HEK293 (cell line): Measurements from ENCODE around the gene KCNE3.

Source experiments
- CTCF ChIA-PET: fragments of 350-600 bp; formaldehyde crosslinking; extraction: SDS; loops from one replicate; lab custom pipeline; 2021; ENCODE audit warnings: antibody characterized with exemption; lab: Yijun Ruan, JAX
- POLR2A ChIA-PET: fragments of 300-600 bp; formaldehyde crosslinking; extraction: SDS; loops from one replicate; lab custom pipeline; 2020; ENCODE audit warnings: antibody characterized with exemption, inconsistent platforms; lab: Yijun Ruan, JAX
- H3K27ac ChIP-seq: fragments of 200-500 bp; sonication (Bioruptor generic); 2 replicates; pipeline ENCODE4 v1.5.1; 2014; ENCODE audit warnings: low read depth, low read length, control low read depth, inconsistent platforms; ENCODE audit errors: extremely low read depth
- H3K36me3 ChIP-seq, 2 experiments: fragments of 200-500 bp in 1 of 2; sonication (Bioruptor generic) in 1 of 2; 1 replicate in 1 of 2; 2 replicates in 1 of 2; pipeline ENCODE4 v1.5.1; 2014 to 2017; ENCODE audit warnings: inconsistent platforms in 2 of 2, low read length in 2 of 2; ENCODE audit not compliant: control insufficient read depth in 2 of 2, insufficient read depth in 1 of 2
- H3K4me1 ChIP-seq: fragments of 200-500 bp; sonication (Bioruptor generic); 2 replicates; pipeline ENCODE4 v1.5.1; 2014; ENCODE audit warnings: mild to moderate bottlenecking, low read length, inconsistent platforms; ENCODE audit not compliant: control insufficient read depth, insufficient read depth
- H3K4me3 ChIP-seq: 2 replicates; pipeline ENCODE4 v1.5.1; 2011; ENCODE audit warnings: low read depth, mild to moderate bottlenecking, control low read depth, low read length, moderate library complexity
- H3K9me3 ChIP-seq: fragments of 200-500 bp; sonication (Bioruptor generic); 2 replicates; pipeline ENCODE4 v1.5.1; 2014; ENCODE audit warnings: low read depth, low read length, inconsistent platforms; ENCODE audit not compliant: control insufficient read depth, insufficient read depth
- EGR2 ChIP-seq: fragments of 450-650 bp; formaldehyde crosslinking; IDR thresholded peaks from 2 replicates; pipeline ENCODE4 v1.5.1; 2016; ENCODE audit warnings: low read depth, missing biosample characterization, missing genetic modification characterization
- HOXD13 ChIP-seq: sonication (generic); formaldehyde crosslinking; IDR thresholded peaks from 2 replicates; pipeline ENCODE4 v1.8.0; 2022; ENCODE audit warnings: missing genetic modification reagents, borderline replicate concordance
- KLF10 ChIP-seq: fragments of 450-650 bp; IDR thresholded peaks from 2 replicates; pipeline ENCODE4 v1.5.1; 2018; ENCODE audit warnings: missing biosample characterization, mild to moderate bottlenecking, missing genetic modification characterization
- OSR2 ChIP-seq: fragments of 450-650 bp; formaldehyde crosslinking; IDR thresholded peaks from 2 replicates; pipeline ENCODE4 v1.5.1; 2016; ENCODE audit warnings: missing biosample characterization, missing genetic modification characterization
- OVOL3 ChIP-seq: fragments of 450-650 bp; formaldehyde crosslinking; IDR thresholded peaks from 2 replicates; pipeline ENCODE4 v1.5.1; 2016; ENCODE audit warnings: missing biosample characterization, missing genetic modification characterization
- RBAK ChIP-seq: fragments of 450-650 bp; formaldehyde crosslinking; IDR thresholded peaks from 2 replicates; pipeline ENCODE4 v1.5.1; 2016; ENCODE audit warnings: missing biosample characterization, missing genetic modification characterization
- SP7 ChIP-seq: fragments of 450-650 bp; formaldehyde crosslinking; IDR thresholded peaks from 2 replicates; pipeline ENCODE4 v1.5.1; 2016; ENCODE audit warnings: missing biosample characterization, missing genetic modification characterization
- ZFP69B ChIP-seq: fragments of 450-650 bp; formaldehyde crosslinking; IDR thresholded peaks from 2 replicates; pipeline ENCODE4 v1.5.1; 2016; ENCODE audit warnings: missing biosample characterization, missing genetic modification characterization
- ZNF138 ChIP-seq: fragments of 450-650 bp; formaldehyde crosslinking; IDR thresholded peaks from 2 replicates; pipeline ENCODE4 v1.5.1; 2016; ENCODE audit warnings: missing biosample characterization, missing genetic modification characterization, borderline replicate concordance
- ZNF202 ChIP-seq: fragments of 450-650 bp; formaldehyde crosslinking; IDR thresholded peaks from 2 replicates; pipeline ENCODE4 v1.5.1; 2016; ENCODE audit warnings: missing biosample characterization, missing genetic modification characterization, borderline replicate concordance
- ZNF324 ChIP-seq: fragments of 450-650 bp; formaldehyde crosslinking; IDR thresholded peaks from 2 replicates; pipeline ENCODE4 v1.5.1; 2016; ENCODE audit warnings: missing biosample characterization, missing genetic modification characterization
- ZNF394 ChIP-seq: fragments of 450-650 bp; formaldehyde crosslinking; IDR thresholded peaks from 2 replicates; pipeline ENCODE4 v1.5.1; 2016; ENCODE audit warnings: missing biosample characterization, missing genetic modification characterization, mild to moderate bottlenecking, moderate library complexity, borderline replicate concordance
- ZNF529 ChIP-seq: fragments of 450-650 bp; formaldehyde crosslinking; IDR thresholded peaks from 2 replicates; pipeline ENCODE4 v1.5.1; 2017; ENCODE audit warnings: missing genetic modification characterization, missing biosample characterization; ENCODE audit not compliant: insufficient replicate concordance
- ZNF544 ChIP-seq: fragments of 450-650 bp; formaldehyde crosslinking; IDR thresholded peaks from 2 replicates; pipeline ENCODE4 v1.5.0; 2017; ENCODE audit warnings: missing biosample characterization, missing genetic modification characterization
- ZNF571 ChIP-seq: fragments of 450-650 bp; formaldehyde crosslinking; IDR thresholded peaks from 2 replicates; pipeline ENCODE4 v1.5.0; 2017; ENCODE audit warnings: missing biosample characterization, missing genetic modification characterization
- ZNF626 ChIP-seq: fragments of 450-650 bp; sonication (Bioruptor Pico); formaldehyde crosslinking; IDR thresholded peaks from 2 replicates; pipeline ENCODE4 v1.5.1; 2018; ENCODE audit warnings: missing biosample characterization, missing genetic modification characterization, inconsistent platforms
- ZNF701 ChIP-seq: fragments of 450-650 bp; formaldehyde crosslinking; IDR thresholded peaks from 2 replicates; pipeline ENCODE4 v1.5.1; 2016; ENCODE audit warnings: missing biosample characterization, missing genetic modification characterization
- ZNF792 ChIP-seq: fragments of 450-650 bp; formaldehyde crosslinking; IDR thresholded peaks from 2 replicates; pipeline ENCODE4 v1.5.1; 2016; ENCODE audit warnings: missing biosample characterization, missing genetic modification characterization
- ZXDB ChIP-seq: fragments of 450-650 bp; formaldehyde crosslinking; IDR thresholded peaks from 2 replicates; pipeline ENCODE4 v1.5.1; 2016; ENCODE audit warnings: missing biosample characterization, missing genetic modification characterization
- TF ChIP-seq, protein P1 (sequence below): fragments of 450-650 bp; formaldehyde crosslinking; IDR thresholded peaks from 2 replicates; pipeline ENCODE4 v1.5.1; 2016; ENCODE audit warnings: missing biosample characterization, missing genetic modification characterization
- TF ChIP-seq, protein P2 (sequence below): fragments of 450-650 bp; formaldehyde crosslinking; conservative IDR thresholded peaks from 2 replicates; pipeline ENCODE4 v1.5.1; 2016; ENCODE audit warnings: low read depth, missing biosample characterization, missing genetic modification characterization
- TF ChIP-seq, protein P3 (sequence below): IDR thresholded peaks from 2 replicates; pipeline ENCODE4 v1.6.1; 2011; ENCODE audit warnings: mild to moderate bottlenecking, low read depth, low read length, borderline replicate concordance
- TF ChIP-seq, protein P4 (sequence below): fragments of 450-650 bp; formaldehyde crosslinking; IDR thresholded peaks from 2 replicates; pipeline ENCODE4 v1.5.1; 2016; ENCODE audit warnings: missing biosample characterization, missing genetic modification characterization

Gene KCNE3

DNA sequence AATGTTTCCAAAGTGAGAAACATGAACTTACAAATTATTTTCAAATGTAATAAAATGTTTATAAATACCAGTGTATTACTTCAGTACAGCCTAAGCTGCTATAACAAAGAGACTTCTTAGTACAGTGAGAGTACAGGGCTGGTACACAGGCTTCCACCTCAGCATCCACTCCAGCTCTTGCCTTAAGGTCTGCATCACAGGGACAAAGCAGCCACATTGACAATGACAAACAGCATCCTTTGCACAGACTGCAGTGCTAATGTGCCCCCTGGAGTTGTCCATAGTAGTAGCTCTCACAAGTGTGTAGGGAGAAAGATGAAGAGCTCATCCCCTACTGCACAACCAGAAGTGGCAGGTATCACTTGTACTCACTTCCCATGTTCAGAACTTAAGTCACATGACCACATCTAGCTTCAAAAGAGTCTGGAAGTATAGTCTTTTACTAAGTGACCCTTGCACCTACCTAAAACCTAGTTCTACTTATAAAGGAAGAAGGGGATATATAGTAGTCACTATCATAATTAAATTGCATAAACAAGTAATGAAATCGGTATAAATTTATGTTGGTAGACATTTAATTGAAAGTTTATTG lies 36.8 kb upstream of the KCNE3 start (continued):
- TF ChIP-seq, protein P1, sequence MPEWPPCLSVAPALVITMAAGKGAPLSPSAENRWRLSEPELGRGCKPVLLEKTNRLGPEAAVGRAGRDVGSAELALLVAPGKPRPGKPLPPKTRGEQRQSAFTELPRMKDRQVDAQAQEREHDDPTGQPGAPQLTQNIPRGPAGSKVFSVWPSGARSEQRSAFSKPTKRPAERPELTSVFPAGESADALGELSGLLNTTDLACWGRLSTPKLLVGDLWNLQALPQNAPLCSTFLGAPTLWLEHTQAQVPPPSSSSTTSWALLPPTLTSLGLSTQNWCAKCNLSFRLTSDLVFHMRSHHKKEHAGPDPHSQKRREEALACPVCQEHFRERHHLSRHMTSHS = no peak
- TF ChIP-seq ZNF792 (tag by site-specific recombination) (no peak), HOXD13 (no peak), ZNF394 (tag by site-specific recombination) (no peak), RBAK (no peak)
- TF ChIP-seq, protein P2, sequence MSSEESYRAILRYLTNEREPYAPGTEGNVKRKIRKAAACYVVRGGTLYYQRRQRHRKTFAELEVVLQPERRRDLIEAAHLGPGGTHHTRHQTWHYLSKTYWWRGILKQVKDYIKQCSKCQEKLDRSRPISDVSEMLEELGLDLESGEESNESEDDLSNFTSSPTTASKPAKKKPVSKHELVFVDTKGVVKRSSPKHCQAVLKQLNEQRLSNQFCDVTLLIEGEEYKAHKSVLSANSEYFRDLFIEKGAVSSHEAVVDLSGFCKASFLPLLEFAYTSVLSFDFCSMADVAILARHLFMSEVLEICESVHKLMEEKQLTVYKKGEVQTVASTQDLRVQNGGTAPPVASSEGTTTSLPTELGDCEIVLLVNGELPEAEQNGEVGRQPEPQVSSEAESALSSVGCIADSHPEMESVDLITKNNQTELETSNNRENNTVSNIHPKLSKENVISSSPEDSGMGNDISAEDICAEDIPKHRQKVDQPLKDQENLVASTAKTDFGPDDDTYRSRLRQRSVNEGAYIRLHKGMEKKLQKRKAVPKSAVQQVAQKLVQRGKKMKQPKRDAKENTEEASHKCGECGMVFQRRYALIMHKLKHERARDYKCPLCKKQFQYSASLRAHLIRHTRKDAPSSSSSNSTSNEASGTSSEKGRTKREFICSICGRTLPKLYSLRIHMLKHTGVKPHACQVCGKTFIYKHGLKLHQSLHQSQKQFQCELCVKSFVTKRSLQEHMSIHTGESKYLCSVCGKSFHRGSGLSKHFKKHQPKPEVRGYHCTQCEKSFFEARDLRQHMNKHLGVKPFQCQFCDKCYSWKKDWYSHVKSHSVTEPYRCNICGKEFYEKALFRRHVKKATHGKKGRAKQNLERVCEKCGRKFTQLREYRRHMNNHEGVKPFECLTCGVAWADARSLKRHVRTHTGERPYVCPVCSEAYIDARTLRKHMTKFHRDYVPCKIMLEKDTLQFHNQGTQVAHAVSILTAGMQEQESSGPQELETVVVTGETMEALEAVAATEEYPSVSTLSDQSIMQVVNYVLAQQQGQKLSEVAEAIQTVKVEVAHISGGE (tag by site-specific recombination) = no peak

DNA sequence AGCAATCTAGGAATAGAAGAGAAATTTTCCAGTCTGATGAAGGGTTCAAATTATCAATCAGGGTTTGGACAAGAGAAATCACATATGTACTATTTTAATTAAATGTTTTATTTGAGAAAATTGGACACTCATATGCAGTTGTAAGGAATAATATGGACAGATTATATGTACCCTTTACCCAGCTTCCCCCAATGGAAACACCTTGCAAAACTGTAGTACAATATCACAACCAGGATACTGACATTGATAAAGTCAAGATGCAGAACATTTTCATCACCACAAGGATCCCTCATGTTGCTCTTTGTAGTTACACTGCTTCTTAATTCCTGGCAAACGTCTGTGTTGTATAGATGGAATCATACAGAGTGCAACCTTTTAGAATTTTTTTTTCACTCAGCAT lies 27.6 kb upstream of the KCNE3 start:
- no peak overlapping the region for H3K4me3 ChIP-seq
- H3K4me1 ChIP-seq = no peaks in the 10 kb centered on the region
- H3K36me3 ChIP-seq = no peaks in the 10 kb centered on the region
- no peak overlapping the region for H3K27ac ChIP-seq
- H3K9me3 ChIP-seq = no peaks in the 10 kb centered on the region
- POLR2A ChIA-PET = interaction anchor here (2.5 kb wide), 1 partner anchor 97 kb away, joined by 22 read pairs; the partner anchor contains the start of gene PGM2L1
- no peak for TF ChIP-seq OVOL3 (tag by site-specific recombination)
- no peak for TF ChIP-seq ZNF202 (tag by site-specific recombination)
- TF ChIP-seq ZNF626 (tag by site-specific recombination) = no peak
- TF ChIP-seq ZNF529 = peak; percentile 93
- TF ChIP-seq KLF10 (tag by site-specific recombination) = no peak
- CTCF ChIA-PET = interaction anchor here (0.5 to 1.9 kb wide), 2 partner anchors 106 to 640 kb away, joined by 3 to 5 read pairs; no protein-coding TSS in a partner anchor

DNA sequence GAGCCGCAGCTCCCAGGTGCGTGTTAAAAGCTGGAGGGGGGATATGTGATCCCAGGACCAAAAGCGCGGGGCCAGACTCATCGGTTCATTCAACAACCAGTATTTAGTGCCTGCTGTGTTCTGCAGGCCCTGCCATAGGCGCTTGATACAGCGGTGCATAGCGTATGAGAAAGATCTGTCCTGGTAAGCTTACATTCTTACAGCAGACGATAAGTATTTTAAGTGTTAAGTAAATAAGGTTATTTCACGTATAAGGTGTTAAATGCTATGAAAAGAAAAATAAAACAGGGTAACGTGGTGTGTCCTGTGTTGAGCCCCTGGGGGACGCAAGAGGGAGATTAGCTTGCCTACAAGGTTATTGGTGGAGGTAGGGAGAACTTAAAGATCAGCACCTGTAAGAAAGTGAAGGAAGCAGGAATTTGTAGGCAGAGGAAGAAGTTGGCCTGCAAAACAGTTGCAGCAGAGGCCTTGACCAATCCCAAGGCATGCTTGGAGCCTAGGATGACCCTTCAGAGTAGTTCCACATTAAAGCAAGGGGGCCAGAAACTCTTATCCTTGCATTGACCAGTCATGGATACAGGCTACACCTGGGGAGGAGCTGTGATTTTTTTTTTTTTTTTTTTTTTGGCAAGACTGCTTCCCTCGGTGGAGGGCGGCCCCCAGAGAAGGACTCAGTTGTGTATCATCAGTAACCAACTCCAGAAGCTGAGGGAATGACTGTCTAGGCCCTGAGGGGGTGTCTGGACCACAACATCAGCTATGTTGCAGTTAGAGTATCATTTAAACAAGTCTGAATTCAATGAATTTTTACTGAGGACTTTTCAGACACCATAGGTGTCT lies 26.7 kb upstream of the KCNE3 start:
- ChIA-PET POLR2A (interaction anchor here (0.6 to 2.5 kb wide), 26 partner anchors 9 to 748 kb away, joined by 3 to 22 read pairs (median 4); partner anchors contain the start of genes PGM2L1, POLD3 and UCP2), CTCF (interaction anchor here (0.5 to 2.1 kb wide), 6 partner anchors 20 to 639 kb away, joined by 3 to 5 read pairs (median 3); no protein-coding TSS in a partner anchor)
- H3K4me1 ChIP-seq = no peaks in the 10 kb centered on the region
- peak overlapping the region; percentile 96; the same call in 1 of the 2 replicates for H3K27ac ChIP-seq
- no peaks in the 10 kb centered on the region for H3K9me3 ChIP-seq
- H3K36me3 ChIP-seq = no peaks in the 10 kb centered on the region
- H3K4me3 ChIP-seq = peak overlapping the region; percentile 70
- TF ChIP-seq OSR2 (tag by site-specific recombination) (no peak), ZNF701 (tag by site-specific recombination) (no peak), ZXDB (tag by site-specific recombination) (0 out of 2 replicates have a peak, but pooled peaks have one; percentile 7), ZNF138 (no peak), ZNF544 (tag by site-specific recombination) (no peak), EGR2 (tag by site-specific recombination) (no peak), ZNF324 (tag by site-specific recombination) (no peak), ZFP69B (tag by site-specific recombination) (no peak), SP7 (tag by site-specific recombination) (no peak; the same call in 1 of the 2 replicates), ZNF571 (no peak)
- TF ChIP-seq, protein P3, sequence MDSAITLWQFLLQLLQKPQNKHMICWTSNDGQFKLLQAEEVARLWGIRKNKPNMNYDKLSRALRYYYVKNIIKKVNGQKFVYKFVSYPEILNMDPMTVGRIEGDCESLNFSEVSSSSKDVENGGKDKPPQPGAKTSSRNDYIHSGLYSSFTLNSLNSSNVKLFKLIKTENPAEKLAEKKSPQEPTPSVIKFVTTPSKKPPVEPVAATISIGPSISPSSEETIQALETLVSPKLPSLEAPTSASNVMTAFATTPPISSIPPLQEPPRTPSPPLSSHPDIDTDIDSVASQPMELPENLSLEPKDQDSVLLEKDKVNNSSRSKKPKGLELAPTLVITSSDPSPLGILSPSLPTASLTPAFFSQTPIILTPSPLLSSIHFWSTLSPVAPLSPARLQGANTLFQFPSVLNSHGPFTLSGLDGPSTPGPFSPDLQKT = no peak
- TF ChIP-seq, protein P4, sequence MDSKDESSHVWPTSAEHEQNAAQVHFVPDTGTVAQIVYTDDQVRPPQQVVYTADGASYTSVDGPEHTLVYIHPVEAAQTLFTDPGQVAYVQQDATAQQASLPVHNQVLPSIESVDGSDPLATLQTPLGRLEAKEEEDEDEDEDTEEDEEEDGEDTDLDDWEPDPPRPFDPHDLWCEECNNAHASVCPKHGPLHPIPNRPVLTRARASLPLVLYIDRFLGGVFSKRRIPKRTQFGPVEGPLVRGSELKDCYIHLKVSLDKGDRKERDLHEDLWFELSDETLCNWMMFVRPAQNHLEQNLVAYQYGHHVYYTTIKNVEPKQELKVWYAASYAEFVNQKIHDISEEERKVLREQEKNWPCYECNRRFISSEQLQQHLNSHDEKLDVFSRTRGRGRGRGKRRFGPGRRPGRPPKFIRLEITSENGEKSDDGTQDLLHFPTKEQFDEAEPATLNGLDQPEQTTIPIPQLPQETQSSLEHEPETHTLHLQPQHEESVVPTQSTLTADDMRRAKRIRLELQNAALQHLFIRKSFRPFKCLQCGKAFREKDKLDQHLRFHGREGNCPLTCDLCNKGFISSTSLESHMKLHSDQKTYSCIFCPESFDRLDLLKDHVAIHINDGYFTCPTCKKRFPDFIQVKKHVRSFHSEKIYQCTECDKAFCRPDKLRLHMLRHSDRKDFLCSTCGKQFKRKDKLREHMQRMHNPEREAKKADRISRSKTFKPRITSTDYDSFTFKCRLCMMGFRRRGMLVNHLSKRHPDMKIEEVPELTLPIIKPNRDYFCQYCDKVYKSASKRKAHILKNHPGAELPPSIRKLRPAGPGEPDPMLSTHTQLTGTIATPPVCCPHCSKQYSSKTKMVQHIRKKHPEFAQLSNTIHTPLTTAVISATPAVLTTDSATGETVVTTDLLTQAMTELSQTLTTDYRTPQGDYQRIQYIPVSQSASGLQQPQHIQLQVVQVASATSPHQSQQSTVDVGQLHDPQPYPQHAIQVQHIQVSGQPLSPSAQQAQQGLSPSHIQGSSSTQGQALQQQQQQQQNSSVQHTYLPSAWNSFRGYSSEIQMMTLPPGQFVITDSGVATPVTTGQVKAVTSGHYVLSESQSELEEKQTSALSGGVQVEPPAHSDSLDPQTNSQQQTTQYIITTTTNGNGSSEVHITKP (tag by site-specific recombination) = peak; percentile 7; the same call in 1 of the 2 replicates
